Brain pericyte (primary cell): Measurements from ENCODE around the gene ITGA11.

Experiments used
- DNase-seq: peaks from one replicate; pipeline ENCODE4 v3.0.0-alpha.2; 2012; ENCODE audit warnings: low read depth, low spot score

ITGA11 gene

DNA sequence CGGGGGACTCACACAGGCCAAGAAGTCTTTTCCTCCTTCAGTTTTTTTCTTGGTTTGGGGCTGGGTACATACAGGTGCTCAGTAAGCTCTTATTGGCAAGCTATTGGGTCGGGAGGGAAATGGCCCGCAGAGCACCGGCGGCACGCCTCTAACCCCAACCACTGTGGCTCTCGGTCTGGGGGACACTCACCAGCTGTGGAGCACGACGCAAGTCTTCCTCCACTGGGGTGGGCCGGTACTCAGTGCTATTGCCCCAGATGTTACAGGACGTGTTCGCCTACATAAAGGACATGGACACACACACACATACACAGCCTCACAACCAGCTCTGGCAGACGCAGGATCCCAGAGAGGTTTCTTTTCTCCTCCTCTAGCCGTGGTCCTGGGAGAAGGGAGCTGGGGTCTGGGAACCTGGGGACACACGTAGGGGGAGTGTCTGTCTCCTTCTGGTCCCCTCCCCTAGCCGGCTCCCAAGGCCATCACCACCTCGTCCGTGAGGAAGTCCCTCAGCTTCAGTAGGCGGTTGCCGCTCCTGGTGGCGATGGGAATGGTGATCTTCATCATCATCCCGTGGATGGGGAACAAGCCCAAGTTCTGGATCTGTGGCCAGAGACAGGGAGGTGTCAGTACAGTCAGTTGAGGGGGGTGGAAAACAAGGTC lies 121.0 kb downstream of the ITGA11 start:
- no peak for DNase-seq

DNA sequence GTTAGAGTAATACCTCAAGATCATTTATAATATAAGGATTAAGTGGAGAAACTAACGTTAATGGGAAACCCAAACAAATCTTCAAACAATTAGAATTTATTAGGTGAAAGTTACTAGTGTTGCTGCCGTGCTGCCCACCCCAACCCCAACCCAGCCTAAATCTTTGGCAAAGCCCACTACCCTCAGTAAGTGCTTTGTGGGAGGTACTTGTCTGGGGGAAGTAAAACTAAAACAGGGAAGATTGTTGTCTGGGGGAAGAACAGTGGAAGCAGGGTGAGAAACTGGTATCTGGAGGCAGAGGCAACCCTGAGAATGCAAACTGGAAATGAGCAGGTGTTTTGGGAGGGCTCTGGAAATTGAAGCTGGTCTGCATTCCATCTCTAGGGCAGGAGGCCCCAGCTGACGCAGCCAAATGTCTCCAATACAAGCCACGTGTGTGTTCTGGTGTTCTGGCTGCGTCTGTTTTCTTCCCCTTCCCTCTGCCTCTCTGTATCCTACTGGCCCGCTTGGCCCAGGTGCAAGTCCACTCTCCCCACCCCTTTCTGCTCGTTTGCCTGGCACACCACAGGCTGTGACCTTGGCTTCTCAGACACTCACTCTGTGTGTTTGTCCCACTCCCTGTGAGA lies 121.7 kb downstream of the ITGA11 start:
- no peak for DNase-seq

DNA sequence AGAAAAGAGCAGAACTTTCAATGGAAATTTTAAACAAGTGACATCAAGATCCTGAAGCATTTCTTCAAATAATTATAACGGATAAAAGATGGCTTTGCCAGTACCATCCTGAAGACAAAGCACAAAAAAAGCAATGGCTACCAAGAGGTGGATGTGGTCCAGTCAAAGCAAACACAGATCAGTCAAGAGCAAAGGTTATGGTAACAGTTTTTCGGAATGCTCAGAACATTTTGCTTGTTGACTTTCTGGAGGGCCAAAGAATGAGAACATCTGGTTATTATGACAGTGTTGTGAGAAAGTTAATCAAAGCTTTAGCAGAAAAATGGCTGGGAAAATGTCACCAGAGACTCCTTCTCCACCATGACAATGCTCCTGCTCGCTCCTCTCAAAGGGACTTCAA lies 122.9 kb downstream of the ITGA11 start:
- no peak for DNase-seq

DNA sequence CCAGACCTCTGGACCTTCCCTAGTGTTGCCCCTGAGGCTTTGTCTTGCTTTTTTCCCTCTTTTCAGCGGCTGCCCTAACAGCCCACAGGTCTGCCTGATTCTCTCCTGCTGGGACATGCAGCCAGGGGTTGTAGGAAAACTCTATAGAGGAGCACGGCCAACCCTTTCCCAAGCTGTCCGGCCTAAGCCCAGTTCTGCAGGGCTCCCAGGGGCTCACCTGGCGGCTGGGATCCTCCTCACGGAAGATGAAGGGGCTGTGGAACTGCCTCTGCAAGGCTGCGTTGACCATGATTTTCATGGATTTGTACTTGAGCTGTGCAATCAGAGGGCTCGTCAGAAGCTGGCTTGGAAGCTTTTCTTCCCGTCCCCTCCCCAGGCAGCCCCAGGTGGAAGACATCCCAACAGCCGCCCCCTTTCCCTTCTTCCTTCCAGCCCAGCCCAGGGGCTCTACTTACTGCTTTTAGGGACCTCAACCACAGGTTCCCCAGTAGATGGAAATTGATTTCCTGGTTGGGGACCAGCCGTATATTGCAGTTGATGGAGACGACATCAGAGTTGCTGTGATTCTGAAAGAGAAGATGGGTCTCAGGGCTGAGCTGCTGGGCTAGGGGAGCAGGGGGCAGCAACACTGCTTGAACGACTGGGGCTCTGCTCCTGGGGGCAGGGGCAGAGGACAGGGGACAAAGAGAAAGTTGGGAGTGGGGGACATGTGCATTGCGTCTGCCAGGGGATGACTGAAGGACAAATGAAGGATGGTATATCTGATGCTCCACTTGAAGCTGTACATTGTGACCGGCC lies 124.6 kb downstream of the ITGA11 start:
- no peak for DNase-seq

DNA sequence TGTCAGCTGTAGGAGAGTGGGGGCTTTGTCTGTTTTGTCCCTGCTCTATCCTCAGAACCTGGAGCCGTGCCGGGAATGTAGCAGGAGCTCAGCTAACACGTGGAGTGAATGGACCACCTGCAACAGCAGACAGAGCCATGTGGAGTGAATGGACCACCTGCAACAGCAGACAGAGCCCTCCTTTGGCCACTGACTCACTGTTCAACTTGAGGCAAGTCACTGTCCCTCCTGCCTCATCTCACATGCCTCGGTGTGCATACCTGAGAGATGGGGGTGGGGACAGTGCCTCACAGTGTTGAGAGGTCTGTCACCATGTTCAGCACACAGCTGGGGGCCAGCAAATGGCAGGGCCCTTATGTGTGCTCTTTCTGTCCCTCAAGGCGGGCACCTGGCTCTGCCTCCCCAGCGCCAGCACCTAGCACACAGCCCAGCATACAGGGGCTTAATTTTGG lies 126.5 kb downstream of the ITGA11 start:
- DNase-seq = no peak

DNA sequence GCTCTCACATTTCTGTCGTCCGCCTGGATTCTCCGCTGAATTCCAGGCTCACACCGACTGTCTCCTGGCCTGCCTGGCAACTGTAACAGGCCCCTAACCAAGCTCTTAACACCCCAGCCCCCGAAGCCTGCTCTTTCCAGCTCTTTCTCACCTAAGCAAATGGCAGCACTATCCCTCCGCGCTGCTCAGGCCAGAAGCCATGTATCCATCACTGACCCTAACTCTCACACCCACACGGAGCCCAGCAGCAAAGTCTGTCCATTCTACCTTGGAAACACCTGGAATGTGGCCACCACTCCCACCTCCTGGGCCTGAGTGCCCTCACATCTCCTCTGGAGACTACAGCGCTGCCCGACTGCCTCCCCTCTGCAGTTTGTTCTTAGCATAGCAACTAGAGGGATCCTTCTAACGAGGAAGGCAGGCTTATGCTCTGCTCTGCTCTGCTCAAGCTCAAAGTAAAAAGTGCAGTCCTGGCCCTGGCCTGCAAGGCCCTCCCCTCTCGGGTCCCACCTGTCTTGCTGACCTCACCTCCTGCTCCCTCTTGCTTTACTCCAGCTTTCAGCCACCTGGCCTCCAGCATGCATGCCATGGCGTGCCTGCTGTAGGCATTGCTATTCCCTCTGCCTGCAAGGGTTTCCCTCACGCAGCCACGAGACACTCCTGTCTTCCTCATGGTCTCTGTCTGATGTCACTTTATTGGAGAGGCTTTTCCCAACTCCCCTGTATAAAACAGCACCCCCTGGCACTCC lies 127.2 kb downstream of the ITGA11 start:
- DNase-seq = no peak

DNA sequence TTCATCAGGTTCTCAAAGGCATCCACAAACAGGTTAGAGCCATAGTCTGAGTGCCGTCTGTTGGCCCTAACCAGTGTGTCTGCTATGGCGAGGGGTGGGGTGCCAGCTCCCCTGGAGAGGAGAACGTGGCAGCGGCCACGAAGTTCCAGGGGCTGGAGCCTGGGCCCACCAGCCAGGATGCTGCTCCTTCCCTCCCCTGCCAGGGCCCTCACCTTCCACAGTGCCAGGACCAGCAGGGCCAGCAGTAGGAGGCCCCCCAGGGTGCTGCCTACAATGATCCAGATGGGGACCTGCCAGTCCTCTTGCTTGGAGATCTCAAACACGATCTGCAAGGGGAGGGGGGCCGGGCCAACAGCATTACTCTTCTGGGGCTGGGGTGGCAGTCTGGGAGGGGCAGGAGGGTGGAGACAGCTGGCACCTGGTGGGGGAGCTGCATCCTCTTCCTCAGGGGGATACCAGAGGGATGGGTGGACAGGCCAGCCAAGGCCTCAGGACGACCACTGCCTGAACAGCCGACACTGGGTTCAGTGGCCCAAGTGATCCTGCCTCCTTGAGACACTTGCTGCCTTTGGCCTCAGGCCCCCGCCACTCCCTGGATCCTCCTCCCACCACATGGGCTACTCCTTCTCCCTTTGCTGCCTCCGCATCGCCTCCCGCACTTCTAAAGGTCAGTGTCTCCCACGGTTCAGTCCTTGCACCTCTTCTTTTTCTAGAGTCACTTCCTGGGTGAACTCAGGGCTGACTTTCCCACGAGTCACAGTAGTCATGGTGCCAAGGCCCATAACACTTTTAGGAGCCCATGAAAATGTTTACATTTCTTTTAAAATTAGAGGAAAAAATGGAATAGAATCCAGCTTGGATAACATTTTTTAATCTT lies 128.2 kb downstream of the ITGA11 start:
- no peak for DNase-seq

DNA sequence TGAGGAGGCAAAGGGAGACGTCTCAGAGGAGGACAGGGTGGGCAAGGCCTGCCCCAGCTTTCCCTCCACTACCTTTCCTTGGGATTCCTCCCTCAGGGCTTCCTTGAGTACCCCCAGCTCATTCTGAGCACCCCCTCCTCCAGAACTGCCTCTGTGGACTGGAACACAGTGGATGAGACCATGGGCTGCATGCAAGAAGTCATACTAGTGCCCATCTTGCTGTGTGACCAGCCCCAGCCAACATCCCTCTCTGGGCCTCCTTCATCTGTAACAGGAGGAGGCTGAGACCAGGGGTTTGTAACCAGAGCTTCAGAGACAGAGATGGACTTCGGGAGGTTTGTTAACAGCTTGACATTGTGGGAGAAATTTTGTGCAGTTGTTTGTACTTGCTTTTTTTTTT lies 128.8 kb downstream of the ITGA11 start:
- no peak for DNase-seq

DNA sequence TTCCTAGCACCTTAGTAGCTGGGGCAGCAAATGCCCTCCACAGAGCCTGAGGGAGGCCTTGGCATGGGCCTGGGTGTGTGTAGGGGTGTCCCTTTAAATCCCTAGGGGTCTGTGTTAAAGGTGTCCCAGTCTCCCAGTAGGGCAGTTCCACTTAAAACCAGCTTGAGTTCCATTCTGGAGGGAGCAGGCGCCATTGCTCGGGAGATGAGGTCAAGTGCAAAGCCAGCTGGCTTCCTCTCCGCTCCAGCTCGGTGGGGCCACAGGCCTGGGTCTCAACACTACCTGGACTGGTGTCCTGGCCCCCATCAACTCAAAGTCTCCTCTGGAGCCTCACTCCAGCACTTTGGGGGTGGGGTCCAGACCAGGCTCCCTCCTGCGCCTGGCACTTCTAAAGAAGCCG lies 129.2 kb downstream of the ITGA11 start:
- no peak for DNase-seq

DNA sequence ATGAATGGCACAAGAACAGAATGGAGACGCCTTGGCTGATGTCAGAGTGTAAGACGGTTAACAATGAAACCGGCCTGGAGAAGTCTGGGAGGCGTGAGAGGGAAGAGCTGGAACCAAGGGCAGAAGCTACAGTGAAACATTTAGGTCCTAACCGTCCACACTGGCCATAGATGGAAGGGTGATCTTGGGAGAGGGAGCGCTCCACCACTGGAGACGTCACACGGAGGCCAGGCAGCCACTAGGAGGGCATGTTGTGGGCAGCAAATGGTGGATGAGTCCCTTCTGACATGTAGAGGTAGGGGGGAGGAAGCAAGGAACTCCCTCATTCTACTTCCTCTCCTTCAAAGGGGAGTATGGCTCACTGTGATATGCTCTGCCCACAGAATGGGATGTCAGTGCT lies 130.7 kb downstream of the ITGA11 start:
- no peak for DNase-seq

DNA sequence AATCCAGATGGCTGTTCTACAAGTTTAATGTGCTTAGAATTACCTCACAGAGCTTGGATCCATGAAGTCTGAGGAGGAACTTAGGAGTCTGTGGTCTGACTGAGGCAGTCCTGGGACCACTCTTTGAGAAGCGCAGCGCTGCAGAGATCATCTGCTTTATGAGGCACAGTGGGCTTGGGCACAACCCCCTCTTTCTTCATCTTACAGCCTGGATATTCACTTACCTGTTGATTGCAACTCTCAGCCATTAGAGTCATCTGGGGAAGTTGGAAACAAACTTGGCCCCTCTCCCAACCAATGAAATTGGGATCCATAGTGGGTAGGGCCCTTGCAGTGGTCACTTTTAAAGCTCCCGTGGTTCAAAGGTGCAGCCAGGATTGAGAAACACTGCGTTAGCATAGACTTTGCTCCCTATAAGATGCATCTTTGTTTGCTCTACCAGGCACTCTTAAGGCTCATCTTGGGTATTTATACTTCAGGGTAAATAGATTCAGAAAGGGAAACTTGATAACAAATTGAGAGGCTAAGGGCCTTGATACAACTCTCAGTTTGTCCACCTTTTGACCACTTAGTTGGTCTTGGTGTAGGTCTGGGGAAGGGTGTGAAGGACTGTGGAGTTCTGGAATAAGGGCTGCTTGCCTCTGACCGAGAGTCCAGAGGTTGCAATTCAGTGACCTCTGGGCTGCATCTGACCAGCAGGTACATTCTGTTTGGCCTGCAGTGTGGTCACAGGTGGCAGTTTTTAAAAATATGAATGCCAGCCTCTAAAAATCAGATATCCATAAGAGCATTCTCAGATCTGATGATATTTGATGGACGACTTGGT lies 131.6 kb downstream of the ITGA11 start:
- no peak for DNase-seq

DNA sequence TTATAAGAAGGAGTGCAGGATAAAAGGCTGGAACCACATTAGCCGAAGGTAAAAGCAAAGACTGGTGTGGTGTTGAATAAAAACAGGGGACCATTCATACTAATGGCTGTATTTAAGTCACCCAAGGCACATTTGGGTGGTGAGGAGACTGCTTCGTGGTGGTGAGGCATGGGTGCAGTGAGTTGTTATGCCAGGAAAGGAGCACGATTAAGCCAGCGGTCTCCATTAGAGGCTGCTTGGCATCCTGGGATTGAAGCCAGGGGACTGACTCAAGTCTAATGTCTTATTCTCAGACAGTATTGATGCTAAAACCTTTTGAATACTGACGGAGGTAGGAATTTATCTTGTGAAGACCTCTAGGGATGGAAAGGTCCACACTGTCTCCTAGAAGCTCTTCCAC lies 132.5 kb downstream of the ITGA11 start:
- DNase-seq = no peak

DNA sequence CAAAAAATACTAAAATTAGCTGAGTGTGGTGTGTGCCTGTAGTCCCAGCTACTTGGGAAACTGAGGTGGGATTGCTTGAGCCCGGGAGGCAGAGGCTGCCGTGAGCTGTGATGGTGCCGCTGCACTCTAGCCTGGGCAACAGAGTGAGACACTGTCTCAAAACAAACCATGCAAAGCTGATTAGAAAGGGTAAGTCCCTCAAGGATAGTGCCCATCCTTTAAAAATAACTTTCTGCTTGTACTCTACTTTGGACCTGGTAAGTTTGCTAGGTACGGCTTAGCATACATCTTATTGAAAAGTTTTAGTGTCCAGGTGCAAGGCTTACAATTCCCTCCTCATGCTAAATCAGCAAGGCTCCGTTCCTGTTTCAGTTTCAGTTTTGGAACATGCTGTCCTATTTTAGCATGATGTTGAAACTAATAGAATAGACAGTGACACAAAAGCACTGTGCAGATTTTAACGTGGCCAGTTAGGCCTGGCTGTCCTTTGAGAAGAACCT lies 133.0 kb downstream of the ITGA11 start:
- no peak for DNase-seq

DNA sequence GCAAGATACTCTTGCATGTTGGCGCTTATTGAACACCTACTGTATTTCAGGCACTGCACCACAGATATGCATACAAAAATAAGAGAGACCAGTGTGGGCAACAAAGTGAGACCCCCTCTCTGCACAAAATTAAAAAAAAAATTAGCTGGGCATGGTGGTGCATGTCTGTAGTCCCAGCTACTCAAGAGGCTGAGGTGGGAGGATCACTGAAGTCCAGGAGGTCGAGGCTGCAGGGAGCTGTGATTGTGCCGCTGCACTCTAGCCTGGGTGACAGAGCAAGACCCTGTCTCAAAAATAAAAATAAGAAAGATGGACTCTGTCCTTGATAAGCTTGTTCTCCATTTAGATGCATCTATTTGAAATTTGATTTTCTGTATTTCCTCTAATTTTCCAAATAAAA lies 133.6 kb downstream of the ITGA11 start:
- no peak for DNase-seq

DNA sequence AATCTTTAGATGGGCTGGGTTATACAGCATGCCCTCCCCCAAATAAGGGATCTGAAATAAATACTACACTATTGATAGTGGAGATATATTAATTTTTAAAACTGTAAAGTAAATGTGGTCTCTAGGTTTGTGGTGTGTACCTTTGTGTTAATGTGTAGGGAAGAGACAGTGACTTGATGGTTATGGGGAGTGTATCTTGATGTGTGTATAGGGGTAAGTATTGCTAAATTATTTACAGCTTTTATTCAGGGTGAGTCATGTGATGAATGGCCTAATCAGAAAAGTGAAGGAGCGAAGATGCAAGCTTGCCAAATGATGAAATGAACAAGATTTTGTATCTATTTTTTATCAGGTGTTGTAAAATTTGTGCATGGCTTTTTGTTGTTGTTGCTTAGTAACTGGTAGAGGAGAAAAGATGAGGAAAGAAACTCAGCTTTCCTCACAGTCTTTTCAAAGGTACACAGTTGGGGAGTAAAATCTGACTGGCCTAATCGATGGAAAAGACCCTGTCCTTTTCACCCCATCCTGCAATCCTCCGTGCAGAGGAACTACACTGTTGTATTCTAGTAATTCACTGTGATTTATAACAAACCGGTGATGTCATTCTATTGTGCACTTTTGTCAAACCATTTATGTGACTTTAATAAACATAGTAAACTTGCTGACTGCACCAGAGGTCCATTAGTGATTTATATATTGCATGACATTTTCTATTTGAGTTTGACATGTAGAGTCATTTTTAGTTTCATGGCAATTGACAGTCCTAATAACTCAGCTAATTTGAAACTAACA lies 136.8 kb downstream of the ITGA11 start:
- DNase-seq = no peak

DNA sequence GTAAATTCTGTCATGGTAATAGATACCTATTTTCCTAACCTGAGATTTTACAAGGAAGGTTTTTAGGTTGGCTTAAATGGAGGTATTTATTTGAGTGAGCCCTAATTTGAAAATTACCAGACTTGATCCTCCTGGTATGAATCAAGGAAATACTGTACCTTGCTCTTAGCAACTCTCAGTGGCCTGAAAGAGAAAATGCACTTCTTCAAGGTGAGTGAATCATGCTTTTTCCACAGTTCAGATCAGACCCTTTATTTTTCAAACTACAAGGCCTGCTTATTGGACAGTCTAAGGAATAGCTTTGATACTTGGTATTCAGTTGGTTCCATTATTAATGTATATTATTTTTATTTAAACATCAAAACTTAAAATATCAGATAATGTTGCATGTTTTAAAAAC lies 139.0 kb downstream of the ITGA11 start:
- no peak for DNase-seq

DNA sequence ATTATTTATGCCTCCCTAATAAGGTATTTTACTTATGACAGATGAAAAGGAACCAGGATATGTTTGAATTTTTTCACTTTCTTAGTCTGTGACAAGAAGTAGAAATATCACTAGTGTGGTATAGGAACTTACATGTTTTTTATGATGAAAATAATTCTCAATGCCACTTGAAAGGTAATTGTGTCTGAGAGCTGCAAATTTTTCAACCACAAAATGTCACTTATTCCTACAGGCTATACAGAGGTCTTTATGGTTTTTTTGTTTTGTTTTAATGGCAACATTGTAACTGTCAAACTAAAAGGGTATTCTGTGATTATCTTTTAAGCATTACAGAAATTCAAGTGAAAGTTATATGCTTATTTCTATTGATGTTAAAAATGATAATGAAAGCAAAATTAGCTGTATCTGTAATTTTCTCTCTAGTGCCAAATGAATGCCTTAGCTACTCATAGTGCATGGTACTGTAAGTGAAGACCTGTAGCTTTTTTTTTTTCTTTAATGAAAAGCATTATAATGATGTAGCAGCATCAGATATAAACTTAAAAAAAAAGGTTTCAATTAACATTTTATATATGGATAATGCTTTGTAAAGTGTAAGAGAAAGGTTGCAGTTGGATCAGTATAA lies 139.7 kb downstream of the ITGA11 start:
- no peak for DNase-seq

DNA sequence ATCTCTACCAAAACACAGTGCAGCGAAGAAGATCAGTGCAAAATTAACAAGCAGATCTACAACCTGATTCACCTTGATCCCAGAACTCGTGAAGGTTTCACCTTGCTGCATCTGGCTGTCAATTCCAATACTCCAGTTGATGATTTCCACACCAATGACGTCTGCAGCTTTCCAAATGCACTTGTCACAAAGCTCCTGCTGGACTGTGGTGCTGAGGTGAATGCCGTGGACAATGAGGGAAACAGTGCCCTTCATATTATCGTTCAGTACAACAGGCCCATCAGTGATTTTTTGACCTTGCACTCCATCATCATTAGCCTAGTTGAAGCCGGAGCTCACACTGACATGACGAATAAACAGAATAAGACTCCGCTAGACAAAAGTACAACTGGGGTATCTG lies 141.2 kb downstream of the ITGA11 start:
- DNase-seq = no peak
